Measurements from ENCODE around the gene MSX2. TPM values are rescaled to one million over a fixed set of nuclear protein-coding genes. Genes with fewer than 3 reads are reported as not detected.

The MSX2 gene
- total RNA-seq, 1 donor, result 2.2 TPM

GRCh38 chr5:174737330-174737729, 12.9 kb downstream of the MSX2 start:
- no peak for TF ChIP-seq CTCF (IDR thresholded peaks at IDR 0.05; ENCODE audit: extremely low read depth, low read depth, low read length)
- Histone ChIP-seq H3K4me2 (ENCODE audit: insufficient read depth, low read length) (no peak overlapping the region), H3K9me3 (ENCODE audit: low read depth, low read length) (no peaks in the 10 kb centered on the region), H3K27ac (ENCODE audit: low read depth, low read length) (no peak overlapping the region), H3K79me2 (ENCODE audit: insufficient read depth, low read length) (no peaks in the 10 kb centered on the region), H2AFZ (ENCODE audit: low read length) (no peak overlapping the region), H3K27me3 (ENCODE audit: insufficient read depth, low read length) (peaks cover 29% of the 10 kb centered on the region), H3K4me3 (ENCODE audit: insufficient read depth, low read length) (no peak overlapping the region), H3K4me1 (ENCODE audit: insufficient read depth, low read length) (no peaks in the 10 kb centered on the region), H4K20me1 (ENCODE audit: insufficient read depth, low read length) (no peaks in the 10 kb centered on the region), H3K36me3 (ENCODE audit: insufficient read depth, low read length) (no peaks in the 10 kb centered on the region)
- DNase-seq (ENCODE audit: insufficient read length, low spot score, missing footprints), result no peak

DNA sequence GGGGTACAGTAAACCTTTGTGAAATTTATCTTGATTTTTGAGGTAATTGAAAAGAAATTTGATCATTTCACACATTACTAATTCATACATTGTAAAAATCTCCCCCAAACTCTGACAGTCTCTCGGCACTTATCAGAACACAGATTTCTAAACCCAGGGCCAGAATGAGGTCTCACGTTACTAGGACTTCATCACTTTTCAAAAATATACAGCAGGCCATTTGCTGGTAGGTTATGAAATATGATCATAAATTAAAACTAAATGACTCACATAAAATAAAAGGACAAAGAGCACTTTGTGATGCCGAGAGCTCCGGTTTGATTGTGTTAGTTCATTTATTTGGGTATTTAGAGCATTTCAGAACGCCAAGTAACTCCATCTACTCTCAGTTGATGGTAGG, 17.0 kb downstream of the MSX2 start:
- Histone ChIP-seq H3K4me2 (ENCODE audit: insufficient read depth, low read length) (no peak overlapping the region), H2AFZ (ENCODE audit: low read length) (no peak overlapping the region), H3K79me2 (ENCODE audit: insufficient read depth, low read length) (no peaks in the 10 kb centered on the region), H3K9me3 (ENCODE audit: low read depth, low read length) (no peaks in the 10 kb centered on the region), H3K4me3 (ENCODE audit: insufficient read depth, low read length) (no peak overlapping the region), H4K20me1 (ENCODE audit: insufficient read depth, low read length) (no peaks in the 10 kb centered on the region), H3K27me3 (ENCODE audit: insufficient read depth, low read length) (no peaks in the 10 kb centered on the region), H3K4me1 (ENCODE audit: insufficient read depth, low read length) (no peaks in the 10 kb centered on the region), H3K27ac (ENCODE audit: low read depth, low read length) (no peak overlapping the region), H3K36me3 (ENCODE audit: insufficient read depth, low read length) (no peaks in the 10 kb centered on the region)
- no peak for DNase-seq (ENCODE audit: insufficient read length, low spot score, missing footprints)
- TF ChIP-seq CTCF (IDR thresholded peaks at IDR 0.05; ENCODE audit: extremely low read depth, low read depth, low read length), result no peak

GRCh38 chr5:174744896-174745295, 20.5 kb downstream of the MSX2 start:
- Histone ChIP-seq H2AFZ (ENCODE audit: low read length) (no peak overlapping the region), H4K20me1 (ENCODE audit: insufficient read depth, low read length) (no peaks in the 10 kb centered on the region), H3K79me2 (ENCODE audit: insufficient read depth, low read length) (no peaks in the 10 kb centered on the region), H3K9me3 (ENCODE audit: low read depth, low read length) (no peaks in the 10 kb centered on the region), H3K27me3 (ENCODE audit: insufficient read depth, low read length) (peaks cover 4% of the 10 kb centered on the region), H3K36me3 (ENCODE audit: insufficient read depth, low read length) (no peaks in the 10 kb centered on the region), H3K27ac (ENCODE audit: low read depth, low read length) (no peak overlapping the region), H3K4me1 (ENCODE audit: insufficient read depth, low read length) (no peaks in the 10 kb centered on the region), H3K4me3 (ENCODE audit: insufficient read depth, low read length) (no peak overlapping the region), H3K4me2 (ENCODE audit: insufficient read depth, low read length) (no peak overlapping the region)
- DNase-seq (ENCODE audit: insufficient read length, low spot score, missing footprints), result no peak
- no peak for TF ChIP-seq CTCF (IDR thresholded peaks at IDR 0.05; ENCODE audit: extremely low read depth, low read depth, low read length)

- Histone ChIP-seq H3K4me2 (ENCODE audit: insufficient read depth, low read length) (no peak overlapping the region), H3K4me3 (ENCODE audit: insufficient read depth, low read length) (no peak overlapping the region), H3K4me1 (ENCODE audit: insufficient read depth, low read length) (no peaks in the 10 kb centered on the region), H2AFZ (ENCODE audit: low read length) (no peak overlapping the region), H3K27me3 (ENCODE audit: insufficient read depth, low read length) (peaks cover 10% of the 10 kb centered on the region), H4K20me1 (ENCODE audit: insufficient read depth, low read length) (no peaks in the 10 kb centered on the region), H3K27ac (ENCODE audit: low read depth, low read length) (no peak overlapping the region), H3K79me2 (ENCODE audit: insufficient read depth, low read length) (no peaks in the 10 kb centered on the region), H3K9me3 (ENCODE audit: low read depth, low read length) (no peaks in the 10 kb centered on the region), H3K36me3 (ENCODE audit: insufficient read depth, low read length) (no peaks in the 10 kb centered on the region)
- no peak for TF ChIP-seq CTCF (IDR thresholded peaks at IDR 0.05; ENCODE audit: extremely low read depth, low read depth, low read length)
- no peak for DNase-seq (ENCODE audit: insufficient read length, low spot score, missing footprints)
Measured at GRCh38 chr5:174745590-174746103, 21.3 kb downstream of the MSX2 start.

Data from osteoblast (primary cell).